DMS53 (cell line): ENCODE data around the gene TRMT11.
"Not testable (repeated sequence)": the region's sequence is repeated elsewhere in the genome, so short reads cannot be mapped to it uniquely, and the experiment has no call there.

Experiments
- DNase-seq: peaks from one replicate; lab custom pipeline; 2025; lab: John Stamatoyannopoulos, UW

The TRMT11 gene

DNA sequence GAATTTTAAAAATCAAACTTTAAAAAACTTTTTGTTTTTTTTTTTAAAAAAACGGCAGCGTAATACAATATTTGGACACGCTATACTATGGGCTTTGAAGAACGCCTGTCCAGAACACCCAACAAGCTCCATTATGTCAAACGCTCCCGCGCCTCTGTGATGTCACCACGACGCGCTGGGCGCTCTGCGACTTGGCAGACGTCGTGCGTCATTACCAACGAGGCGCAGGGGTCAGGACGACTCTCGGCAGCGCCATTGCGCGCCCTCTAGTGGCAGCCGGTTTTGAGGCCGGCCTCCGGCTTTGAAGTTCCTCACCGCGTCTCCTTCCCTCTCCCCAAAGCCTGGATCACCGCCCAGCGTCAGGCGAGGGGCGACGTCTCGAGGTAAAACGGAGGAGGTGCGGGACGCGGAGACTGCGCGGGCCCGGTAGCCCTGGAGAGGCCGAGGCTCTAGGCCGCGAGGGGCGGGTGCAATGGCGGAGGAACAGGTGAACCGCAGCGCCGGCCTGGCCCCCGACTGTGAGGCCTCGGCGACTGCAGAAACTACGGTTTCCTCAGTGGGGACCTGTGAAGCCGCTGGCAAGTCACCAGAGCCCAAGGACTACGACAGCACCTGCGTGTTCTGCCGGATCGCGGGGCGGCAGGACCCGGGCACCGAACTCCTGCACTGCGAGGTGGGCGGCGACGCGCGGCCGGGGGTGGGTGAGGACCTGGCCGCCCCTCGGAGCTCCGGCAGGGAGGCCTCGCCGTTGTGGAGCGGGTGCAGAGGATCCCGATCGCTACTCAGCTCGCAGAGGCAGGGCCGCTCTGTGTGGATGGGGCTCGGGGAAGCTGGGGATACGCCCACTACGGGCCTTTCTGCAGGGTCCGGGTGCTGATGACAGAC lies 29.6 kb upstream of the TRMT11 start, which contains the start of gene HINT3:
Gene HINT3 (plus strand): TSS at position 265 of the 885 bp plus-strand sequence. CDS start 208 bp downstream, at position 473.
- DNase-seq = peak; percentile 98

DNA sequence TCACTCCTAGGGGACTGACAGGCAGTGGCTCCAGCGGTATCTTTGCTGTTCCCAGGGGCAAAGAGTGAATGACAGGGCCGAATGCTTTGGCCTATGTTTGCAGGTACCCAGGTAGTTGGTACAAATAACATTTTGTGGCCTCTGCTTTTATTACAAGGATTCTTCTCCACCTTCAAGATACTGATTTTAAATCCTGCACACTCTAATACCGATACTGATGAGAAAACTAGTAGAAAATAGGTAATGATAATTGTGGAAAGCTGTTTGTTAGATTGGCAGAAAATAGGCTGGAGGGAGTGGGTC lies 29.0 kb upstream of the TRMT11 start:
- peak; percentile 16 for DNase-seq

DNA sequence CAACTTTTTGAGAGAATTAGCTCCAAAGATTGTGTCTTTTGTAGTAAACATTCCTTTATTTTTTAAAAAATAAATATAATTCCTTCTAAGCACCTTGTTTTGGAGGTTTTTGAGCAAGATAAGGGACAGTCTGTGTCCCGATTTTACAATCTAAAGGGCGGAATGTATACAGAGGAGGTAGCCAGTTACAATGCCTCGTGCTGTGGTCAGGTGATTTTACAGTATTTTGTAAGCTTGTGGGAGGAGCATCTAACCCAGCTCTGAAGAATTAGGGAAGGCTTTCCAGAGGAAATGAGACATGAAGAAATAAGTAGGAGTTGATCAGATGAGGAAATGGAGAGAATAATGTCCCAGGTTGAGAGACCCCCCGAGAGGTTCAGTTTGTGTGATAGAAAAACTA lies 28.5 kb upstream of the TRMT11 start:
- DNase-seq = peak; percentile 3

- no peak for DNase-seq
These were observed 27.3 kb upstream of the TRMT11 start for GRCh38 chr6:125959041-125959440.

GRCh38 chr6:125961117-125961516 lies 25.2 kb upstream of the TRMT11 start:
- no peak for DNase-seq

DNA sequence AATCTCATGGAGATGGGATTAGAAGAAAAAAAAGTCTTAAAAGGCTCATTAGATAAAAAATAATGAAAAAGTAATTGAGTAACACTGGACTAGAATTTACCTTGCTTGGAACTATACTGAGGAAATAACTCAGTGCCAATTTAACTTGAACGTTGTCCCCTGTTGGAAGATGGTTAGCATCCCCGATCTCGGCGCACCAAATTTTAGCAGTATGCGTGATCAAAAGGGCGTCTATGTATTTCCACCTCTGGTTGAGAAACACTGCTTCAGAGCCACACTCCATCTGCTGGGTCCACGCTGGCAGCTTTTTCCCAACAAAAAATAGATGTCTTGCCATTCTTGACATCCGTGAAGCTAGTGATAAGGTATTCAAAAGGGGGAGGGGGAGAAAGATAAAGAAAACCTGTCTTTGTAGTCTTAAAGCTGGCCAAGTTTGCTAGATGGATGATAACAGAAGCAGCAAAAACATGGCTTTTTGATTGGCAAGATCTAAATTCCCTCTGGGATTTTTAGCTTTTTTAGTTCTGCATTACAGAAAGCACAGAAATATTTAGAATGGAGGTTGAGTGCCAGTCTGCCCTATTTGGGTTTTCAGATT lies 23.3 kb upstream of the TRMT11 start:
- DNase-seq = no peak

DNA sequence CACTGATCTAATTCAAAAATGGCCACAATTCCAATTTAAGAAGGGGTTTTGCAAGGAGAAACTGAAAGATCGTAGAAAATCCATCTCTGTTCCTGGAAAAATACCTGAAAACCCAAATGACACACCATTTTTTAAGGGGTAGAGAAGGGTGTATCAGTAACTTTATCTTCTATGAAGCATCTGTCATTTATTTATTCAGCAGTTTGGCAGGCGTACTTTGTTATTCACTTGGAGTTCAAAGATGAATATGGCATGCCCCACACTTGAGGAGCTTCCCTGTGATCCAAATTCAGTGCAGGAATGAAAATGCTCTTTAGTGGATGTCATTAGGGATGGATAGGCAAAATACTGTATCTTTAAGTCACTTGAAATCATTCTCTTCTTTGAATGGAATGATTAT lies 22.5 kb upstream of the TRMT11 start:
- no peak for DNase-seq

- DNase-seq = no peak
These were observed 19.8 kb upstream of the TRMT11 start for GRCh38 chr6:125966569-125966968.

DNA sequence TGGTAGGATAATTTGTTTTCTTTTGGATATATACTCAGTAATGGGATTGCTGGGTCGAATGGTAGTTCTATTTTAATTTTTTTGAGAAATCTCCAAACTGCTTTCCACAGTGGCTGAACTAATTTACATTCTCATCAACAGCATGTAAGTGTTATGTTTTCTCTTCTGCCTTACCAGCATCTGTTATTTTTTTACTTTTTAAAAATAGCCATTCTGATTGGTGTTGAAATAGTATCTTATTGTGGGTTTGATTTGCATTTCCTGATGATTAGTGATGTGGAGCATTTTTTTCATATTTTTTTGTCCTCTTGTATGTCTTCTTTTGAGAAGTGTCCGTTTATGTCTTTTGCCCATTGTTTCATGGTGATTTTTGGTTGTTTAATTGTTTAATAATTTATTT lies 17.8 kb upstream of the TRMT11 start:
- no peak for DNase-seq

DNA sequence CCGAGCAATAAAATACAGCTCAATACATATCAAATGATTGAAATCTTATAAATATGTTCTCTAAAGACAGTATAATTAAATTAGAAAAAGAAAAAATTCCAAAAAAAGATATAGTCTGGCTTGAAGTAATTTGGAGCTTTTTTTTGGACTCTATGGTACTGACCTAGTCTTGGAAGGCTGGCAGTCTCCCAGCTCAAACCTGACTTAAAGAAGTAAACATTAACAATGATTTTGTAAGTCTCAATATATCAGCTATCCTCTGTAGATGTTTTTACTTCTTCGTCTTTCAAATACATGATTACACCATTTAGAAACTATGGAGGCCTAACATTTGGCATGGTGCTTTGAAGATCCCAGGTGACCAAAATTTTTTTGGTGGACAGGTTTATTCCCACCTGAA lies 15.6 kb upstream of the TRMT11 start:
- no peak for DNase-seq

- not testable (repeated sequence) for DNase-seq
These were observed 13.9 kb upstream of the TRMT11 start for GRCh38 chr6:125972478-125972877.

- peak; percentile 68 for DNase-seq
These were observed 12.0 kb upstream of the TRMT11 start for GRCh38 chr6:125974214-125974866.

DNA sequence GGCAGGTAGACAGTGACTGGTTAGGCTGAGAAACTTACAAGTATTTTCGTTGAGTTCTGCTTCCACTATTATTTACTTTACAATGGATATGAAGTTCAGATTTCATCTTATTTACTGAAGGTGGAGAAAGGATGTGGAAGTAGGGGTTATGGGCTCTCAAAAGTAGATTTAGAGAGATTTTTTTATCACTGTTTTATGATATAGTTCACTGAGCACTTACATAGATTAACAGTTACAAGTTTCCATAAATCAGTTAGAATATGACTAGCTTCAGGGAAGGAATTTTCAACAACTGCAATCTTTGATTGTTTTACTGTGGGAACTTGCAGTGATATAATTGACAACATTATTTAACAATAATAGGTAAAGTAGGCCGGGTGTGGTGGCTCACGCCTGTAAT lies 7.2 kb upstream of the TRMT11 start:
- no peak for DNase-seq

GRCh38 chr6:125981571-125982185 lies 4.7 kb upstream of the TRMT11 start:
- DNase-seq = no peak

GRCh38 chr6:125983246-125983945 lies 2.9 kb upstream of the TRMT11 start:
- peak; percentile 33 for DNase-seq

DNA sequence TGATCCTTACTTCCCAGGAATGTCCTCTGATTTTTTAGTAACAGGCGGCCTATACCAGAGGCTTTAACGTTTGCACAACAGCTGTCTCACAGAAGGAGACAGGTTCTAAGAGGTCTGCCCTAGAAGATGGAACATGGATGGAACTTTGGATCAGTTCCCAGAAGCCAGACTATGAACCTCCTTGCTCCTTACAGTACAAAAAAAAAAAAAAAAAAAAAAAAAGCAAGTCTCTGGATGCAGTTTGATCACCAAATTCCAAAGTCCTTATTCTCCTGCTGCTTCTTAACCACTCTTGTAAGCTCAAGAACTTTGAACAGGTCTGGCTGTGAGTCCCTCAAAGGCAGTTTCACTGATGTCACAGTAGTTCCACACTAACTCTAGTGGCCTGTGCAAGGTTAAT lies 2.0 kb upstream of the TRMT11 start:
- DNase-seq = no peak

- DNase-seq = peak; percentile 14
These were observed 818 bp upstream of the TRMT11 start for GRCh38 chr6:125985522-125985921.

GRCh38 chr6:125985979-125986300 lies 400 bp upstream of the TRMT11 start:
- DNase-seq = no peak

DNA sequence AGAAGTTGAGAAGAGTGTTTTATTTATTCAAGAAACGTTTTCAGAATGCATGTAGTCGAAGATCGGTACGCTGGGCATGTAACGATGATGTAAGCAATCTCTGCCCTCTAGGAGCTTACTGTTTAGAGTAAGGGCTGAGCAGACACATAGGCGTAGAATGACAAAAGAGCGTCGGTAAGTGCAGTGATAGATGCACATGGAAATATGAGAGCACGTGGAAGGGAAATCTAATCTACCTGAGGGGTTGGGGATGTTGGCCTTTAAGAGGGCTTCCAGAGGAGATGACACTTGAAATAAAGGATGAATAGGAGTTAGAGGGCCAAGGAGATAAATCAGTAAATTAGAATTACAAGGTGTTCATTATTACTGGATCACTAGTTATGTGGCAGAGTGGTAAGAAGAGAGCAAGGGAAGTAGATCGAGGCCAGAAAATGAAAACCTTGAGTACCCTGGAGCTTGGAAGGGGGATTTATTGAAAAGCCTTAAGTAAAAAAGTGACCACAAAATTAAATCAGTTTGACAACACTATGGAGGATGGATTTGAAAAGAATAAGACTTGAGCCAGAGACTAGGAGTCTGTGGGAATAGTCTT lies 782 bp downstream of the TRMT11 start:
- DNase-seq = peak; percentile 62

DNA sequence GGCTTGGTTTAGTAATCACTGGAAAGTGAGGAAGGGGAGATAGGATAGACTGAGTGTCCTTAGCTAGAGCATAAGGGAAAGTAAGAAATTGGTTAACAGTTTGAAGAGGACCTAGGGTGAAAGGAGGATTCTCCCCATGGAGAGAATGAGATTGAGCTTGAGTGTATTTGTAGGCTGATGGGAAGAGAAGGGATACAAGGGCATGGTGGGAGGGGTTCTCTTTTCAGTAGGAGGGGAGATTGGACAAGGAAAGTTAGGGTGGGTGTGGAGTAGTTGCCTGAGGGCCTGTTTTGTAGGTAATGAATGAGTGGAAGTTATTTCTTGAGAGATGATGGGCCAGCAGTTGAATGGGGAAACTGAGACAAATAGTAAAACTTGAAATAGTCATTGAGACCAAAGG lies 1.9 kb downstream of the TRMT11 start:
- DNase-seq = no peak

DNA sequence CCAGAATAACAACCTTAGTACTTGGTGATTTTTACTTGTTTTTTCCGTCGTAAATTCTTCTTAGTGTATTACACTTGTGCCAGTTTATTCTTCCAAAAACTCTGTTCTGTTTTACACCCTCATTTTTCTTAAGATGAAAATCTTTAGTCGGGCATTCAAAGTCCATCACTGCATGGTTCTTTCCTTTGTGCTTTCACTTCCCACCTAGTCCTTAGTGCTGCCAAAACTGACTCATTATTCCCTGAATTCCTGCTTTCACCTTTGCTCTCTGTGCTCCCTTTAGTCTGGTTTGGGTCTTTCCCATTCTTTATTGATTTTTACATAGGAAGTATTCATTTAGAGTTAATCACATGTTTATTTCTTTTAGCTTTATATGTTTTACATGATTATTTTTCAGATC lies 3.3 kb downstream of the TRMT11 start:
- no peak for DNase-seq

DNA sequence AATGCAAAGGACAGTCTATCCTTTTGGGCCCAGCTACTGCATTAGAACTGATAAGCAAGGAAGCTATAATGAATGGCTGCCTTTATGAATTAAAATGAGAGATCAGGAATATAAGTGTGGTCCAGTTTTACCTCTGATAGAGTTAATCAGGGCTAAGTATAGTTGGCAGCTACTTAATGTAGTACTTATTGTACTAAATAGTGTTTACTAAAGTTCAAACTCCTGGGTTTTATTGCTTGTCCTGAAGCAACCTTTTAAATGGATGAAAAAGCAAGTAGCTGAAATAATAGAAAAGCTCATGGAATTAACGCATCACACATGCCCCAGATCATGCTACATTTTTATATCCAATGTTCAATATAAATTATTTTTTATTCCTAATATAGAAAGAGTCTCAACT lies 5.3 kb downstream of the TRMT11 start:
- DNase-seq = no peak
